Hepatocyte (in vitro differentiated cells): Measurements from ENCODE around the gene PPDPF. TPM values are rescaled to one million over a fixed set of nuclear protein-coding genes. Genes with fewer than 3 reads are reported as not detected.

Source experiments
- DNase-seq: peaks from one replicate; pipeline ENCODE4 v3.0.0-alpha.2; 2016; ENCODE audit warnings: low spot score
- H2AFZ ChIP-seq: fragments of 200-600 bp; sonication (generic); 2 replicates; pipeline ENCODE4 v1.6.0; 2016; ENCODE audit warnings: antibody characterized with exemption, mild to moderate bottlenecking
- H3K27ac ChIP-seq: fragments of 200-600 bp; sonication (generic); 2 replicates; pipeline ENCODE4 v1.5.1; 2016; ENCODE audit warnings: mild to moderate bottlenecking
- H3K27me3 ChIP-seq: fragments of 200-600 bp; sonication (generic); 2 replicates; pipeline ENCODE4 v1.6.1; 2016
- H3K36me3 ChIP-seq: fragments of 200-600 bp; sonication (generic); replicated peaks from 2 replicates; pipeline ENCODE4 v1.5.1; 2016; ENCODE audit warnings: low read depth; ENCODE audit not compliant: insufficient read depth
- H3K4me1 ChIP-seq: fragments of 200-600 bp; sonication (generic); 2 replicates; pipeline ENCODE4 v1.5.1; 2016; ENCODE audit warnings: mild to moderate bottlenecking, moderate library complexity; ENCODE audit not compliant: insufficient read depth
- H3K4me2 ChIP-seq: fragments of 200-600 bp; sonication (generic); 2 replicates; pipeline ENCODE4 v1.6.0; 2016
- H3K4me3 ChIP-seq: fragments of 200-600 bp; sonication (generic); 2 replicates; pipeline ENCODE4 v1.5.1; 2016; ENCODE audit warnings: mild to moderate bottlenecking
- H3K79me2 ChIP-seq: fragments of 200-600 bp; sonication (generic); 2 replicates; pipeline ENCODE4 v1.6.0; 2017; ENCODE audit warnings: mild to moderate bottlenecking
- H3K9me2 ChIP-seq: fragments of 200-600 bp; sonication (generic); replicated peaks from 2 replicates; pipeline ENCODE4 v1.6.0; 2017; ENCODE audit warnings: mild to moderate bottlenecking; ENCODE audit not compliant: insufficient read depth
- H3K9me3 ChIP-seq: fragments of 200-600 bp; sonication (generic); 2 replicates; pipeline ENCODE4 v1.5.1; 2016; ENCODE audit warnings: low read depth, mild to moderate bottlenecking
- H4K20me1 ChIP-seq: fragments of 200-600 bp; sonication (generic); 2 replicates; pipeline ENCODE4 v1.6.0; 2016; ENCODE audit warnings: mild to moderate bottlenecking; ENCODE audit not compliant: insufficient read depth, poor library complexity, severe bottlenecking
- CTCF ChIP-seq: fragments of 200-600 bp; sonication (generic); IDR thresholded peaks from 2 replicates; pipeline ENCODE4 v1.5.1; 2016; ENCODE audit warnings: antibody characterized with exemption, mild to moderate bottlenecking; ENCODE audit not compliant: poor library complexity
- EZH2 ChIP-seq: fragments of 200-600 bp; sonication (generic); IDR thresholded peaks from 2 replicates; pipeline ENCODE4 v1.6.1; 2016; ENCODE audit warnings: antibody characterized with exemption, mild to moderate bottlenecking, borderline replicate concordance
- EZH2phosphoT487 ChIP-seq: fragments of 200-600 bp; sonication (generic); IDR thresholded peaks from one replicate; pipeline ENCODE4 v1.6.1; 2018; ENCODE audit warnings: antibody characterized with exemption, mild to moderate bottlenecking, low read depth, moderate library complexity; ENCODE audit not compliant: unreplicated experiment, severe bottlenecking
- WGBS: methylation state at CpG from one replicate; pipeline ENCODE4 v1.1.6; 2016; ENCODE audit warnings: low lambda C conversion rate; ENCODE audit errors: missing lambda C conversion rate; 5-methylcytosine and 5-hydroxymethylcytosine counted together
- polyA plus RNA-seq: library from polyadenylated mRNA; unstranded; fragments of >200 nt; fragmentation: Nextera tagmentation; extraction: Ambion mirVana; gene quantifications from 2 replicates; pipeline ENCODE4 v1.2.1, GENCODE V29; 2016
- total RNA-seq: library from RNA; depleted of rRNA; stranded (reverse); fragments of >200 nt; gene quantifications from 2 replicates; pipeline ENCODE4 v1.2.3, GENCODE V29; 2014

PPDPF gene
- total and polyA plus RNA-seq, 2 experiments from 2014 or later: 55.1 to 333 TPM

GRCh38 chr20:63483834-63484233, 36.7 kb upstream of the PPDPF start:
- Histone ChIP-seq H3K4me1 (no peaks in the 10 kb centered on the region), H3K9me3 (no peaks in the 10 kb centered on the region), H3K4me3 (no peak overlapping the region), H3K9me2 (no peaks in the 10 kb centered on the region), H4K20me1 (no peaks in the 10 kb centered on the region), H2AFZ (no peak overlapping the region), H3K27me3 (peaks cover 19% of the 10 kb centered on the region), H3K27ac (no peak overlapping the region), H3K4me2 (no peak overlapping the region), H3K36me3 (no peaks in the 10 kb centered on the region), H3K79me2 (no peaks in the 10 kb centered on the region)
- 65% methylated on average over 7 of the region's 12 CpGs for WGBS
- no peak for DNase-seq
- TF ChIP-seq EZH2phosphoT487 (no peak), CTCF (no peak), EZH2 (no peak)

GRCh38 chr20:63484236-63484635, 36.3 kb upstream of the PPDPF start:
- no peaks in the 10 kb centered on the region for H3K36me3 ChIP-seq
- DNase-seq: no peak
- H3K4me2 ChIP-seq: no peak overlapping the region
- TF ChIP-seq EZH2: no peak
- no peak for TF ChIP-seq CTCF
- no peak for TF ChIP-seq EZH2phosphoT487
- no peaks in the 10 kb centered on the region for H3K9me2 ChIP-seq
- no peak overlapping the region for H3K27ac ChIP-seq
- no peaks in the 10 kb centered on the region for H3K9me3 ChIP-seq
- no peaks in the 10 kb centered on the region for H4K20me1 ChIP-seq
- H3K27me3 ChIP-seq: peaks cover 23% of the 10 kb centered on the region
- H3K79me2 ChIP-seq: no peaks in the 10 kb centered on the region
- H3K4me3 ChIP-seq: no peak overlapping the region
- WGBS: 76% methylated on average over 17 of the region's 17 CpGs
- H2AFZ ChIP-seq: no peak overlapping the region
- no peaks in the 10 kb centered on the region for H3K4me1 ChIP-seq

GRCh38 chr20:63484651-63485403, 35.7 kb upstream of the PPDPF start:
- Histone ChIP-seq H3K4me2 (no peak overlapping the region), H2AFZ (no peak overlapping the region), H3K27me3 (peaks cover 24% of the 10 kb centered on the region), H4K20me1 (no peaks in the 10 kb centered on the region), H3K4me1 (no peaks in the 10 kb centered on the region), H3K27ac (no peak overlapping the region), H3K36me3 (no peaks in the 10 kb centered on the region), H3K9me3 (no peaks in the 10 kb centered on the region), H3K4me3 (no peak overlapping the region), H3K79me2 (no peaks in the 10 kb centered on the region), H3K9me2 (no peaks in the 10 kb centered on the region)
- no peak for TF ChIP-seq EZH2phosphoT487
- no peak for TF ChIP-seq CTCF
- no peak for TF ChIP-seq EZH2
- 75% methylated on average over 16 of the region's 18 CpGs for WGBS
- no peak for DNase-seq
